ENCODE results near the gene THSD7B.

GRCh38 chr2:137357634-137358033, 592.3 kb downstream of the THSD7B start:
- TF ChIP-seq TFE3 (CRISPR knock-in tag; IDR thresholded peaks at IDR 0.05) (no peak), KLF13 (CRISPR knock-in tag; IDR thresholded peaks at IDR 0.05) (no peak), SUZ12 (IDR thresholded peaks at IDR 0.05; ENCODE audit: low read depth, low read length) (no peak), BRCA1 (CRISPR knock-in tag; IDR thresholded peaks at IDR 0.05) (no peak), PHF8 (CRISPR knock-in tag; IDR thresholded peaks at IDR 0.05) (no peak), RFX3 (CRISPR knock-in tag; IDR thresholded peaks at IDR 0.05) (no peak), CTCF (CRISPR knock-in tag; IDR thresholded peaks at IDR 0.05) (no peak), FOXM1 (CRISPR knock-in tag; IDR thresholded peaks at IDR 0.05) (no peak)

Measured in HepG2 (cell line).